Mesothelial cell of epicardium (in vitro differentiated cells): ENCODE data around the gene IER2. TPM values are rescaled to one million over a fixed set of nuclear protein-coding genes. Genes with fewer than 3 reads are reported as not detected.

ENCODE experiments used
- DNase-seq, 2 experiments: peaks; one replicate each; pipeline ENCODE4 v3.0.0; 2021; ENCODE audit warnings: low spot score in 2 of 2; ENCODE audit not compliant: unreplicated experiment in 2 of 2
- H3K27ac Mint-ChIP-seq: 2 replicates; pipeline ENCODE4 v1.8.0; 2021; ENCODE audit warnings: mixed read lengths
- H3K27me3 Mint-ChIP-seq: 2 replicates; pipeline ENCODE4 v1.8.0; 2021; ENCODE audit warnings: low read depth, mixed read lengths
- H3K36me3 Mint-ChIP-seq: 2 replicates; pipeline ENCODE4 v1.8.0; 2021; ENCODE audit warnings: mixed read lengths
- H3K4me1 Mint-ChIP-seq: 2 replicates; pipeline ENCODE4 v1.8.0; 2021; ENCODE audit warnings: mixed read lengths
- H3K4me3 Mint-ChIP-seq: 2 replicates; pipeline ENCODE4 v1.8.0; 2021; ENCODE audit warnings: mild to moderate bottlenecking, moderate library complexity, mixed read lengths
- H3K9me3 Mint-ChIP-seq: 2 replicates; pipeline ENCODE4 v1.8.0; 2021; ENCODE audit warnings: mixed read lengths
- CTCF ChIP-seq: fragments of 200-600 bp; sonication (generic); IDR thresholded peaks from one replicate; pipeline ENCODE4 v1.5.0; 2021; ENCODE audit warnings: antibody characterized with exemption; ENCODE audit not compliant: unreplicated experiment
- total RNA-seq: library from RNA; stranded (reverse); gene quantifications from 3 replicates; pipeline ENCODE4 v1.2.1, GENCODE V29; 2021

IER2 gene
- total RNA-seq, 1 donor from 2014 or later = 282 TPM

- Mint-ChIP-seq H3K9me3 (no peaks in the 10 kb centered on the region), H3K27ac (no peak overlapping the region)
These were observed 40.7 kb upstream of the IER2 start for GRCh38 chr19:13109361-13110098.

GRCh38 chr19:13110099-13110610 lies 40.1 kb upstream of the IER2 start:
- DNase-seq = no peak
- no peaks in the 10 kb centered on the region for H3K9me3 Mint-ChIP-seq
- H3K27me3 Mint-ChIP-seq = no peaks in the 10 kb centered on the region
- H3K4me1 Mint-ChIP-seq = peaks cover 1% of the 10 kb centered on the region
- no peak overlapping the region for H3K4me3 Mint-ChIP-seq
- no peak for TF ChIP-seq CTCF
- peaks cover 7% of the 10 kb centered on the region for H3K36me3 Mint-ChIP-seq
- H3K27ac Mint-ChIP-seq = no peak overlapping the region

More at GRCh38 chr19:13109361-13110098, 40.7 kb upstream of the IER2 start:
- Mint-ChIP-seq H3K36me3 (peaks cover 9% of the 10 kb centered on the region), H3K4me3 (no peak overlapping the region), H3K4me1 (no peaks in the 10 kb centered on the region), H3K27me3 (no peaks in the 10 kb centered on the region)
- TF ChIP-seq CTCF = no peak
- no peak for DNase-seq

DNA sequence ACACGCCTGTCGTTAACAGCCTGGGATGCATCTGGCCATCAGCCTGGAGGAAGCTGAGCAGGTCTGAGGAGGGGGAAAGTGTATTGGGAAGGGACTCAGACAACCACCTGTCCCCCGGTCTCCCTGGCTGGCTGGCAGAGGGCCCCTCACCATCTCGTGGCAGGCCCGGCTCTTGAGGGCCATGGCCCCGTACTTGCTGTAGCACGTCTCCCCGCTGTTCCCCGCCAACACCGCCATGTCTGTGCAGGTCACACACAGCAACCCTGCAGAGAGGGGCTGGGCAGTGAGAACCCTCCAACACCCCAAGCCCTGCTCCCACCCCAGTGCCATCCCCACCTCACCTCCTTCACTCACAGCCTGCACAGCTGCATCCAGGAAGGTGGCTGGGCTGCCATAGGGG lies 37.7 kb upstream of the IER2 start:
- DNase-seq = no peak
- H3K4me1 Mint-ChIP-seq = peaks cover 22% of the 10 kb centered on the region
- no peaks in the 10 kb centered on the region for H3K27me3 Mint-ChIP-seq
- H3K36me3 Mint-ChIP-seq = peaks cover 4% of the 10 kb centered on the region
- no peak overlapping the region for H3K27ac Mint-ChIP-seq
- TF ChIP-seq CTCF = no peak
- no peaks in the 10 kb centered on the region for H3K9me3 Mint-ChIP-seq
- no peak overlapping the region for H3K4me3 Mint-ChIP-seq

GRCh38 chr19:13115936-13116281 lies 34.3 kb upstream of the IER2 start:
- TF ChIP-seq CTCF = no peak
- Mint-ChIP-seq H3K27me3 (no peaks in the 10 kb centered on the region), H3K4me3 (peak overlapping the region; percentile 95), H3K9me3 (no peaks in the 10 kb centered on the region), H3K27ac (peak overlapping the region; percentile 97), H3K36me3 (peaks cover 2% of the 10 kb centered on the region), H3K4me1 (peaks cover 38% of the 10 kb centered on the region)
- no peak for DNase-seq

DNA sequence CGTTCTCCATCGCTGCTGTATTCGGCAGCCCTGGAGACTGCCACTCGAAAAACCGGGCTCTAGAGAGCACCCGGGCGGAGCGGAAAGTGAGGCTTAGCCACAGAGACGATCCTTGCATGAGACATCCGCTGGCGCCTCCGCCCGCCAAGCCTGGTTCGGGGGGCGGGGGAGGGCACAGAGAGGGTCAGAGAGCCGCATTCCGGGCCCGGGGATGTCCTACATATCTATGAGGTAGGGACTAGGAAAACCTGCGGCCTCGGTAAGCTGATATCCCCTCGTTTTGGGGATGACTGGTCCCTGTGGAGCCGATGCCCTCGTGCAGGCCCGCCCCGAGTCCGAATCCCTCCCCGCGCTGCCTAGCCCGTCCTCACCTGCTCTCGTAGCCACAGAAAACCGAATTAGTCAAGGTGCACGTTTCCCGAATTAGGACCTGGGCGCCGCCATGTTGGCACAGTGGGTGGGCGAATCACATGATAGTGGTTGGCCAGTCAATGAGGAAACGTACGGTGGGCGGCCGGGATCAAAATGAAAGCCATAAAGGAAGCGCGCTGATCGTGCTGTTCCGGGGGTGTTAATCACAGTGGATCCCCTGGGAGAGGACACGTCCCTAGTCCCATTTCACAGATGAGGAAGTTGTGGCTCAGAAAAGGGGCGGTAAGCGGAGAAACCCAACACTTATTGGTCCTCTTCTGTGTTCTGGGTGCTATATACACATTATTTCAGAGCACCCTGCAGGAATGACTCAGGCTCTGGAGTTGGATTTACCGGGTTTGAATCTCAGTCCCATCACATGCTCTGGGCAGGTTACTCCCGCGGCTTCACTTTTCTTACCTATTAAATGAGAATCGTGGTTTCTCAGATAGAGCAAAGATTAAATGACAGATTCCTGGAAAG lies 33.7 kb upstream of the IER2 start, which contains the start of gene TRMT1:
TSS of gene TRMT1 (minus strand) at position 459 of the 894 bp plus-strand sequence. CDS start at position 118, 341 bp downstream.
- DNase-seq = peak; percentile 76 to 88
- no peaks in the 10 kb centered on the region for H3K9me3 Mint-ChIP-seq

More for the DNA sequence above, 33.7 kb upstream of the IER2 start, which contains the start of gene TRMT1:
- peaks cover 2% of the 10 kb centered on the region for H3K36me3 Mint-ChIP-seq
- H3K27me3 Mint-ChIP-seq = no peaks in the 10 kb centered on the region
- no peak for TF ChIP-seq CTCF
- peaks cover 40% of the 10 kb centered on the region for H3K4me1 Mint-ChIP-seq
- peak within 1 kb of the TSS; percentile 97 for H3K27ac Mint-ChIP-seq
- peak within 1 kb of the TSS; percentile 95 for H3K4me3 Mint-ChIP-seq
